ENCODE data around the gene HES5.
A peak's percentile ranks its signal among the peaks of the same experiment; 100 is the strongest.

HES5 gene

GRCh38 chr1:2546515-2547209, 16.6 kb upstream of the HES5 start:
- peak; percentile 91 for DNase-seq

DNA sequence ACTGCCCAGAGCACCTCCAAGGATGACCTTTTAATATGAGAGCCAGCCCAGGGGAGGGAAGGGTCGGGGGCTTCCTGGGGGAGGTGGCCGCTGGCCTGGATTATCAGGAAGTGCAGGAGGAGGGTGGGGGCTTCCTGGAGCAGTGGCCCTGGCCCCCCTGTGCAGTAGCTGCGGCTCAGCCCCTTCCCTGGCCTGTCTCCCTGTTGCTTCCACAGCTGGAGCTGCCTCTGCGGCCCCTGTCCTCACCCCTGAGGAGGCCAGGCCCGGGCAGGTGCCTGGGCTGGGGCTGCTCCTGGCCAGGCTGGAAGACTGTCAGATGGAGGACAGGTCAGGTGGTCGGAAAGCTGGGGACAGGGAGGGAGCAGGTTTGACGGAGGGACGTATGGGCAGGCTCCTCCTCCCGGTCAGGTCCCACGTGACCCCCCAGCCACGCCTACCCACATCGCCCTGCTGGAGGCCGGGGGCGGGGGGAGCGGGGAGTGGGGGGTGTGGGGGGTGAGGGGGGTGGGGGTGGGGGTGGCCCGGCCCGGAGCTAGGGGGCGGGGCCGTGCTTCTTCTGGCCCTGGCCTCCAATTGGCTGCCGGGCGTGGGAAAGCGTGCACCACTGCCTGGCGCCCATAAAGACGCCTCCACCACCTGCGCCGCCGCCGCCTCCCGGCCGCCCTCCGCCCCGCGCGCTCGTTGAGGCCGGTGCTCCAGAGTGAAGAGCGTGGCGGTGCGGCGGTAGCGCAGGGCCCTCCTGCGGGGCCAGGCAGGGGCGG, 15.9 kb upstream of the HES5 start:
- peak; percentile 88 for DNase-seq

DNA sequence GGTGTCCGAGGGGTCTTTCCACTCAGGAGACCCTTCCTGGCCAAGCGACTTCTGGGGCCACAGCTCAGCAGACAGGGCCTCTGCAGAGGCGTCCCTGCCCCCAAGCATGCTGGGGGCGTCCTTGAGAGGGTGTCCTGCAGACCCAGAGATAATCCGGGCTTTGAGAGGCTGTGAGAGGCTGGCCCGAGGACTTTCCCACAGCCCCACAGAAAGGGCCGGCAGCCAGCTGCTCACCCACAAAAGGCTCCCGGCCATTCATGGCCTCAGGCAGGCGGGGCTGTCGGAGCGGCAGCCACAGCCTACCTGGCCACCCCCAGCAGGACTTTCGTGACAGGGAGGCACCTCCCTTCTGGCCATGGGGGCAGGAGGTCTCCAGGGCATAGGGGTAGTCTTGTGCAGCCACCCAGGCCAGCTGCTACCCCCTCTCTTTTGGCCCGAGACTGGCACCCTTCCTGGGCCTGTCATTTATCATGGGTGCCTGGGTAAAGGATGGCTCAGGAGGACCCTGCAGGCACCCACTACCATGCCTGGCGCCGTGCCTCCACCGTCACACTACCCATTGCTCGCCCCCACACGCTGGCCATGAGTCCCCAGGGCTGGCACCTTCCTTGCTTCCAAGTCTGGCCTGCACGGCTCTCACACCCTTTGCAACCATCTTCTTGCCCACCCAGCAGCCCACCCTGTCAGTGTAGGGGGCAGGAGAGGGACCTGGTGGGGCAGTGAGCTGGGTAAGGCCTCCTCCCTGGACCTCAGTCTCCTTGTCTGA, 15.0 kb upstream of the HES5 start:
- DNase-seq, result no peak

GRCh38 chr1:2544093-2544874, 14.2 kb upstream of the HES5 start:
- no peak for DNase-seq

DNA sequence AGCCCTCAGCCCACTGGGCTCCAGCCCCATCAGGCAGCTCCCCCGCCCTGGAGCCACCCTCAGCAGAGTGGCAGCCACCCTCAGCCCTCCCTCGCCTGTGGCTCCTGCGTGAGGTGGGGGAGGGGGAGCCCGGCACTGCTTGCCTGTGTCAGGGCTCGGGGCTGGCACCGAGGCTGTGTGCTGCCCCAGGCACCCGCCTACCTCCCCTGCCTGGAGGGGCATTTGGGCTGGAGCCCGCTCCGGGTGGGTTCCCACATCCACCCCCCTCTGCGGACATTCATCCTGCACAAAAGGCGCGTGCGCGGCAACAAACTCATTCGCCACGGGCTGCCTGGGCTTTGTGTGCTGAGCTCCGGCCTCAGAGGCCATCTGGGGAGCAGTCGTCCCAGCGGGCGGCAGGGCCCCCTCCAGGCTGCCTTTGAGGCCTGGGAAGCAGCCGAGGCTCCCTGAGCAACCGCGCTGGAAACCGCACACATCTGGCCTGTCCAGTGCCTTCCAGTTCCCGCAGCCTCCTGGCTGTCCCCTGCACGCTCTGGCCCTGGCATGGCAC, 13.6 kb upstream of the HES5 start:
- DNase-seq, result peak; percentile 50

GRCh38 chr1:2542246-2542915, 12.3 kb upstream of the HES5 start:
- no peak for DNase-seq

GRCh38 chr1:2541619-2542245, 11.7 kb upstream of the HES5 start:
- no peak for DNase-seq

DNA sequence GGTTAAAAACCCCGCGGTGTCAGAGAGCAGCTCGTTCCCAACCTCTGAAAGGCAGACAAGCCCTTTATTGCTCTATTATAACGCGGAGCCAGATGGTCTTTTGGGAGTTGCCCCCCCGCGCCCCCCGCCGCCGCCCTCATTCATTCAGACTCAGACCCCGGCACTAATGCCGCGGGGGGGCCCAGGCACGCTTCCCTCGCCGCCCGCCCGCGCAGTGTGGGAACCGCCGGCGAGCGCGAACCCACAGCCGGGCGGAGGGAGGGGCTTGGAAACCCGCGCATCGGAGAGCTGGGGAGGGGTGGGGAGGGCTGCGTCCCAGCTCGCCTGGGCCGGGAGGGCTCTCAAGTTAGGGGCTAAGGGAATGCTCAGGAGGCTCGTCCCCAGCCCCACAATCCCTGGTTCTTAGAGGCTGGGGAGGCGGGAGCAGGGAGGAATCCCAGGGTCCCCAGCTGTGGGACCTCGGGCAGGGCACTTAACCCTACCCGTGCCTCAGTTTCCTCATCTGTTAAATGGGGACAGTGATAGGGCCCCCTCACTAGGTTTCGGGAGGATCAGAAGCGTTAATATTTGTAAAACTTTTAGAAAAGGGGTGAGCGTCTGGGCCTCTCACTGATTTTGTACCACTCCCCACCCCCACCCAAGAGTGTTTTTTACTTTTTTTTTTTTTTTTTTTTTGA, 10.9 kb upstream of the HES5 start:
- DNase-seq, result no peak

GRCh38 chr1:2539312-2539907, 9.3 kb upstream of the HES5 start:
- DNase-seq, result peak; percentile 66

DNA sequence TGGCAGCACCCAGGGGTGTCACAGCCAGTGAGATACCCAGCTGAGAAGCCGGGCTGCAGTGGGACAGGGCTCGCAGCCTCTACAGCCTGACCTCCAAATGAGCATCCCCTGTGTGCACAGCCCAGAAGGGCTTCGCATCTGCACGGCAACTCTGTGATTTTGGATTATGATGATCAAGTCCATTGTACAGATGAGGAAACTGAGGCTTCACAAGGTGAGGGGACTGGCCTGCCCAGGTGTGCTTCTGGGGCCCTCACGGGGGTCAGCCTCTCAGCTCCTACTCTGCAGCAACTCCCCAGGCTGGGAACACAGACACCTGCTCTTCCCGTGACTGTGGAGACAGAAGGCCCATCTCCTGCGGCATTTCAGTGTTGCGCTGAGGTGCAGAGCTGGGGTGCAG, 8.8 kb upstream of the HES5 start:
- no peak for DNase-seq

DNA sequence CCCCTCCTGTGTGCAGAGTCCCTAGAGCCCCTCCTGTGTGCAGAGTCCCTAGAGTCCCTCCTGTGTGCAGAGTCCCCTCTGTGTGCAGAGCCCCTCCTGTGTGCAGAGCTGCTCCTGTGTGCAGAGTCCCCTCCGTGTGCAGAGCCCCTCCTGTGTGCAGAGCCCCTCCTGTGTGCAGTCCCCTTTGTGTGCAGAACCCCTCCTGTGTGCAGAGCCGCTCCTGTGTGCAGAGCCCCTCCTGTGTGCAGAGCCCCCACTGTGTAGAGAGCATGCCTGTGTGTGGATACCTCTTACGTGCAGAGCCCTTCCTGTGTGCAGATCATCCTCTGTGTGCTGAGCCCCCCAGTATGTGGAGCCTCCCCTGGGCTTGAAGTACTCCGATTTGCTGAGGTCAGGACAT, 8.3 kb upstream of the HES5 start:
- no peak for DNase-seq

DNA sequence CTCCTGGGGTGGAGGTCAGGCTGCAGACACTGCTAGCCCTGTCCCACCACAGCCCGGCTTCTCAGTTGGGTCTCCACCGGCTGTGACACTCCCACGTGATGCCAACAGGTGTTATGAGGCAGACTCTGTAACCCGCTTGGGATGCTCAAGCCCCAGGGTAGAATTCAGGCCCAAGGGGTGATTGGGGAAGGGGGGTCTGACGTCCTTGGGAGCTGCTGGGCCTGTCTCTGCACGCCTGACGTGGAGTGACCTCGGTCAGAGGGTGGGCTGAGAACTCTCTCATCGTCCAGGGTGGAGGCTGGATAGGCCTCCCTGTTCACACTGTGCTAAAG, 7.7 kb upstream of the HES5 start:
- no peak for DNase-seq

DNA sequence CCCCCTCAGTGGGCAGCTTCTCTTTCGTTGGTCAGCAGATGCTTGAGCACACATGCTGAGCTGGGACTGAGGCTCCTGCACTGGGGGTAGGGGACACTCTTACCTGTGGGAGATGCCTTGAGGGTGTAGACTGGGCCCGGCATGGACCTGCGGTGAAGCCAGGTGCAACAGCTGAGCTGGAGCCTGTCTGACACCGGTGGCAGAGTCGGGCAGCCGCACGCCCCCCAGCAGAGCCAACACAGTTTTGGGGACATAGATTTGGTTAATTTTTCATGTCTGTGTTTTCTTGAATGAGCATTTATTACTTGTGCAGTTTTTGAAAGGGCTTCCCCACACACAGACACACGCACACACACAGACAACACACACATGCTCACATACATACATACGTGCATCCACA, 5.9 kb upstream of the HES5 start:
- DNase-seq, result no peak

DNA sequence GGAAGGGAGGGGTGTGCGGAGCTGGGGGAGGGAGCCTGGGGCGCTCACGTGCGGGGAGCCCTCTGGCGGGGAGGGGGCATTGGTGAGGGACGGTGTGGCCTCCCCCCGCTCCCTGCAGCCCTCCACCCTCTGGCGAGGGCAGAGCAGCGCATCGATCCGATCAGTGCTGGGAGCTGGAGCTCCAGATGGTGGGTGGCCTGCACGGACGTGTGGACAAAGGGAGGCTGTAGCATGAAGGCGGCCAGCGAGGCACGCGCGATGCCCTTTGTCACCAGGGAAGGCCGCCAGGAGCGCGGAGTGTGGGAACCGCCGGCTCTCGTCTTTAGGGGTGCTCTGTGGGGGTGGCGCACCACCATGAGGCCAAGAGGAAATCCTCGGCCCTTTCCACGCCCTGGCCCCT, 5.4 kb upstream of the HES5 start:
- no peak for DNase-seq

GRCh38 chr1:2534687-2535441, 4.8 kb upstream of the HES5 start:
- DNase-seq, result no peak

- no peak for DNase-seq
Observed at GRCh38 chr1:2534315-2534686, 4.2 kb upstream of the HES5 start.

DNA sequence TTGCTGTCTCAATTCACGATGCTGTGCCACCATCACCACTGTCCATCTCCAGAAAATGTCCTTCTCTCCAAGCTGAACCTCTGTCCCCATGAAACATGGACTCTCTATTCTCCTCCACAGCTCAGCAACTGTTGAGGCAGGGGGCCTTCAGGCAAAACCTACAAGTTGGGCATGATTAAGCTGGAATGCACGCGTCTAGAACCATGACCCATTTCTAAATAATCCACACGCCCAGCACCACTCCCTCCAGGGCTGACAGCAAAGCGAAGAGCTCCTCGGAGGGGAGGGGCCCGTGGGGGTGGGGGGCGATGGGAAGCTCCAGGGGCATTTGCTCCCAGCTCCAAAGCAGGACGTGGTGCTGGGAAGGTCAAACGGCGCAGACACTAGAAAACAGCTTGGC, 3.3 kb upstream of the HES5 start:
- no peak for DNase-seq

DNA sequence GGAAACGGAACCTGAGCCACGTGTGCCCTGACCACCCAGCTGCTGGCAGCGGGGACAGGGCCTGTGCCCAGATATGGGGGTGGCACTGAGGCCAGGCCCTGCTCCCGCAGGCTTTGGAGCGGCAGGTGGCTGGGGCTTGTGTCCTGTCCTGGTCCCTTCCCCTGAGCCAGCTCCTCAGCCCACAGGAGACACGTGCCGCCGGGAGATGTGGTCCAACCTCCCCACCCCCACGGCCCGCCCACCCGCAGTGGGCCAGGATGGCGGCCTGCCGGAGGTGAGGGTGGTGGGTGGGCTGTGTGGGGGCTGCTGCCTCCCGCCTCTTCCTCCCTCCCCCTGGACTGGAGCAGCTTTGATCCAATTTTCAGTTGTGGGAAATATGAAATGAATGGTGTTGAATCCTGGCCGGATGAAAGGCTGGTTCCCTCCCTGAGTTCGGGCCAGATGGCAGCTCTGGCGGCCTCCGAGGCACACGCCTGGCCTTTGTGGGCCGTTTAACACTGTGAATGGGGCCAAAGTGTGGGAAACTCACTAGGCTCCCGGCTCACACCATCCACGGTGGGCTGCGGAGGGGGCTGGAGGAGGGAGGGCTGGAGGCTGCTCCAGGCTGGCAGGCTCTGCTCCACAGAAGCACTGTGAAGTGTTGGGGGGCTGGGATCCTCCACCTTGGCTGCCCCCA, 2.6 kb upstream of the HES5 start:
- DNase-seq, result no peak

Measured in activated CD4-positive, alpha-beta T cell treated with anti-CD3 and anti-CD28 coated beads for 48 hours (primary cell).